HL-60/S4 treated with retinoic acid at 250 ng/mL for 4 days and 3 days (cell line): ENCODE results near the gene TMEM266.

Source experiments
- in situ Hi-C: fragments of 300-500 bp; cut with MboI; formaldehyde crosslinking; loops from 2 replicates; pipeline ENCODE4 v1.7.0; 2022; ENCODE audit warnings: low sequenced_read_pairs

Gene TMEM266

DNA sequence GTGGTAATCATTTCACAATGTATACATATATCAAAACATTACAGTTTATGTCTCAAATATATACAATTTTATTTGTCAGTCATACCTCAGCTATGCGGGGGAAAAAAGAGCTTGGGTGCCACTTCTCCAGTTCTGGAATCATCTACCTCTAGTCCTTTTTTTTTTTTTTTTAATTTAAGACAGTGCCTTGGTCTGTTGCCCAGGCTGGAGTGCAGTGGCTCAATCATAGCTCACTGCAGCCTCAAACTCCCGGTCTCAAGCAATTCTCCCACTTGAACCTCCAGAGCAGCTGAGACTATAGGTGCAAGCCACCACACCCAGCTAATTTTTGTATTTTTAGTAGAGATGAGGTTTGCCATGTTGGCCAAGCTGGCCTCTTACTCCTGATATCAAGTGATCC lies 67.4 kb downstream of the TMEM266 start:
- in situ Hi-C loops: loop anchor here (25.0 kb wide), 1 partner anchor 315 kb away; no protein-coding TSS in a partner anchor

GRCh38 chr15:76127880-76128279 lies 68.1 kb downstream of the TMEM266 start:
- in situ Hi-C loops: loop anchor here (25.0 kb wide), 1 partner anchor 316 kb away; no protein-coding TSS in a partner anchor

DNA sequence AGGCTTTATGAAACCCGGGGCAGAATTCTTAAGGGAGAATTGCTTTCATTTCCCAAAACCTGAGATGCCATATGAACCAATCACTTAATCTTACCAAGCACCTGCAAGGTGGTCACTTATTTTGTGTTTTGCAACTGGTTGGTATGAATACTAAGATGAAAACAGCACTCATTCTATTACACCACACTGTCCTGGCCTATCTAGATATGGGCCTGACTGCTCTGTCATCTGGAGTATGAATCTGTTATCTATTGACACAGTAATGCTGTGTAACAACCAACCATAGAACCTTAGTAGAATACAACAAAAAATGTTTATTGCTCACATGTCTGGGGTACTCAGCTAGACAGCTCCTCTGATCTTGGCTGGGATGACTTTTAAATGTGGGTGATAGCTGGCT lies 74.8 kb downstream of the TMEM266 start:
- in situ Hi-C loops: loop anchor here (25.0 kb wide), 1 partner anchor 322 kb away; no protein-coding TSS in a partner anchor

- in situ Hi-C loops: loop anchor here (25.0 kb wide), 1 partner anchor 323 kb away; no protein-coding TSS in a partner anchor
Observed at GRCh38 chr15:76135516-76135915, 75.7 kb downstream of the TMEM266 start.

DNA sequence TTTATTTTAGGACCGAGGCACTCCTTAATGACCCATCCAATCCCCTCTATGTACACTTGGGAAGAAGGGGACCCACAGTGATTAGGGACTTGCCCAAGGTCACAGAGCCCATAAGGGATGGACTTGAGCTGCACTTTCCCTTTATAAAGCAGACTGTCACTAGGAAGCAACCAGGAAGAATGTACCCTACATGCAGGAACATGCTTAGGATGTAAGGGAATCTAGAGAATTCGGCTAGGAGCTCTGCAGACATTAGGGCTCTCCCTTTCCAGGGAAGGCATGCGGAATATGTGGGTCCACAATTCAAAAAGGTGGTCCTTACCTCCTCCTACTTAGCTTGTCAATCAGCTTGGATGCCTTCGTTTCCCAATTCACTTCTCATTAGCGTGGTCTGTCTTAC lies 78.7 kb downstream of the TMEM266 start:
- in situ Hi-C loops: loop anchor here (25.0 kb wide), 1 partner anchor 326 kb away; no protein-coding TSS in a partner anchor

GRCh38 chr15:76139368-76140073 lies 79.7 kb downstream of the TMEM266 start:
- in situ Hi-C loops: loop anchor here (25.0 kb wide), 1 partner anchor 327 kb away; no protein-coding TSS in a partner anchor

DNA sequence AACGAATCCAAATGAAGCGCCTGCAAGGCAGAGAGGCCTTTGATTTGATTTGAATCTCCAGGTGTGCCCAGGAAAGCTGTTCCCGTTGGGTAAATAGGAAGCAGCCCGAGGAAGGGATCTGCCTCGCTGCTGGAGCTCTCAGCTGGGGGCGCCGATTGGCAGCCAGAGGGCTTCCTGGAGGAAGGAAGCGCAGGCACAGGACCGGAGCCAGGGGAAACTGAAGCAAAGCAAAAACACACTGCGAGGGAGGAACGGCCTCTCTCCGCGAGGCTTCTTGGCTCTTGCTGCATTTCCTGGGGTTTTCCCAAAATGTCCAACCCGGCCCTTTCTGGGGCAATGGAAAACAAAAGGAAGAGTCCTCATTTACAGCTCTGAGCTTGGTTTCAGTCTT lies 80.3 kb downstream of the TMEM266 start:
- in situ Hi-C loops: loop anchor here (25.0 kb wide), 1 partner anchor 328 kb away; no protein-coding TSS in a partner anchor

DNA sequence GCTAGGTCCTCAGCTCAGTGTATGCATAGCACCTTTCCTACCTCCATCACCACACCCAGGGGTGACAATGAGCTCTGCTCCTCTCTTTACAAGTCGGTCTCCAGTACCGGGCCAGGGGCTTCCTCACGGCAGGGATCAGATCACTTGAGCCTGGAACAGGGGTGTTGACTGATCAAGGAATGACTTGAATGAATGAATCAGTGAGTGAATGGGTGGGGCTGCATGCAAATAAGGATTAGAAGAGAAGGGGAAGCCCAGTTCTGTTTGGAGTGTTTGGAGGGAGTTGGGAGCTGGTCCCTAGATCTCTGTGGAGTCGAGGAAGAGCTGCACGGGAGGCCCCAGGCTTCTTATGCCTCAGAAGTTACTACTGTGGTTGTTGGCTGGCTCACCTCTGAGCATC lies 87.0 kb downstream of the TMEM266 start:
- in situ Hi-C loops: loop anchor here (25.0 kb wide), 1 partner anchor 335 kb away; no protein-coding TSS in a partner anchor

DNA sequence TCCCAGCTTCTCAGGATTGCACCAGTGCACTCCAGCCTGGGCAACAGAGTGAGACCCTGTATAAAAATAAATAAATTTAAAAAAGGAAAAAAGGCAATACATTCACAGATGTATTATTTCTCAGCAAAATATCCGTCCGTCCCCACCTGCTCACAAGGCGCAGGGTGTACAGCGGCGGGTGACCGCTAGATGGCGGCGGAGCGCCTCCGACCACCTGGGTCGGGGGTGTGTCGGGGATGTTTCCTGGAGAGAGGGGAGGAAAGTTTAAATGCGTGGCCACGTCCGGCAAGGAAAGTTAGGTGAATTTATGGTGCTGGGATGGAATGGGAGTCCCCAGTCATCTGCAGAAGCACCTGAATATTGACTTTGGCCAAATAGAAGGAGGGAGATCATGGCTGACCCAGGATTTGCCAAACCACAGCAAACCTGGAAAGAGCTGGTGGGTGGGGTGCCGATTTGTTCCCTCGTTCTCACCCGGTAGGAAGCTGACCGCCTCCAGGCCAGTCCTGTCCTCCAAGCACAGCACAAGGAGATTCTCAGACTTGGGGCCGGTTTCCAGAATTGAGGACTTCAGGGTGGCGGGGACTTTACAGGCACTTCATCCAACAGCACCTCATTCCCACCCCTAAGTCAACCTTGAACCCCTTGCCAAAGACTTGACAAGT lies 88.3 kb downstream of the TMEM266 start:
- in situ Hi-C loops: loop anchor here (25.0 kb wide), 1 partner anchor 336 kb away; no protein-coding TSS in a partner anchor

GRCh38 chr15:76149291-76149915 lies 89.6 kb downstream of the TMEM266 start:
- in situ Hi-C loops: loop anchor here (25.0 kb wide), 1 partner anchor 337 kb away; no protein-coding TSS in a partner anchor

DNA sequence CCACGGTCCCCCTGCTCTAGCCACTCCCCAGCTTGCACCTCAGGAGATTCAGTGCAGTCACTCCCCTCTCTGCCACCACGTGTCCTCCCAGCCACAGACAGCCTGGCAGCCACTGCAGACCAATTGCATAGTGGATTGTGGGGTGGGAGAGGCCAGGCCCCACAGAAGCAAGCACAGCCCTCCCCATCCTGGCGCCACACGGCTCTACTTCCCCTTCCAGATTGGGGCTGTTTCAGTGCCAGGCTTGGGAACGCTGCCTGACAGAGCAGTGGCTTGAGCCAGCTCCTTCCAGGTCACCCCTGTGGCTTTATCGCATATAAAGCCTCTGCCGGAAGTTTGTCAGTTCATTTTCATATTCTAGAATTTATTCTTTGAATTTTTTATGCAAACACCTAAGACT lies 90.7 kb downstream of the TMEM266 start:
- in situ Hi-C loops: no loop called here

GRCh38 chr15:76150971-76151598 lies 91.3 kb downstream of the TMEM266 start:
- in situ Hi-C loops: no loop called here

GRCh38 chr15:76151599-76151974 lies 91.8 kb downstream of the TMEM266 start:
- in situ Hi-C loops: no loop called here

GRCh38 chr15:76152197-76152596 lies 92.4 kb downstream of the TMEM266 start:
- in situ Hi-C loops: no loop called here

- in situ Hi-C loops: no loop called here
Observed at GRCh38 chr15:76153241-76154197, 93.7 kb downstream of the TMEM266 start.

DNA sequence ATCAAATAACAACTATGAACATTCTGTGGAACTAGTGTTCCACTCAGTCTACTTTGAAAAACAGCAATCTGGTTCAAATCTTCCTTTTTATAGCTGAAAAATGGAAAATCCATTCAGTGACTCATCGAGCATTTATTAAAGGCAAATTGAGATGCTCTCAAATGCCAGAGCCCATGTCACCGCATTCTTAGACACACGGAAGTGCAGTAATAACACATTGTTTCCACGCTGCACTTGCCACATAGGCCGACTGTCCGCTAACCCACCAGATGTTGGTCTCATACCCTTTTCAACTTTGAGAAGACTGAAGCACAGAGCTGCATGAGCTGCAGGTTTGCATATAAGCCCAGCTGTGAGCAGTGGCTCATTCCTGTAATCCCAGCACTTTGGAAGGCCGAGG lies 95.9 kb downstream of the TMEM266 start:
- in situ Hi-C loops: no loop called here

- in situ Hi-C loops: no loop called here
Observed at GRCh38 chr15:76158226-76158625, 98.4 kb downstream of the TMEM266 start.

GRCh38 chr15:76158815-76159214 lies 99.0 kb downstream of the TMEM266 start:
- in situ Hi-C loops: no loop called here

DNA sequence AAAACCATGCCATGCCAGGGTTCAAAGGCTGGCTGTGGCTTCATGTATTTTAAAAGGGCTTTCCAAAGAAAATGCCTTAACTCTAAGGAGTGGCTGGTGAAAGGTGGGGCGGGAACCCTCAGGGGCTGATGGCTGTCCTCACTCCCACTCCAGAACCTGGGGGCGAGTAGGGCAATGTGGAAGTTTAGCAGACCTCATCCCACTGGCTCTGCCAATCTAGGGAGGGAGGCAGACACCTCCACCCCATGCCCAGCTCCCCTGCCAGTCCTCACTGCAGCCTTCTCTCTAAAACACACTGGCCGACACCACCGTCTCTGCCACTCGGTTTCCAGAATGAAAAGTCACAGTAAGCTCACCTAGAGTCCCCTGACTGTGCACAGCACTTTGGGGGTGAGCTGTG lies 99.5 kb downstream of the TMEM266 start:
- in situ Hi-C loops: no loop called here
